ENCODE data around the gene NPHP1. TPM values are rescaled to one million over a fixed set of nuclear protein-coding genes. Genes with fewer than 3 reads are reported as not detected.
A peak's percentile ranks its signal among the peaks of the same experiment; 100 is the strongest.
"Not testable (repeated sequence)": the region's sequence is repeated elsewhere in the genome, so short reads cannot be mapped to it uniquely, and the experiment has no call there.

Gene NPHP1
- total RNA-seq, 2 donors from 2014 or later, result 5.2 to 9.7 TPM

GRCh38 chr2:110114831-110115255, 90.0 kb downstream of the NPHP1 start:
- Histone ChIP-seq H3K4me1 (replicated peaks) (peaks cover 13% of the 10 kb centered on the region), H3K4me3 (peak overlapping the region; percentile 43 to 52), H3K36me3 (no peaks in the 10 kb centered on the region), H3K27ac (peak overlapping the region; percentile 65 to 70), H3K27me3 (replicated peaks; ENCODE audit: insufficient read depth) (no peaks in the 10 kb centered on the region), H3K9me3 (no peaks in the 10 kb centered on the region)
- DNase-seq (ENCODE audit: low spot score), result no peak
- intact Hi-C loops (cut with DNase I), result no loop called here
- 78% methylated on average over 14 of the region's 14 CpGs for WGBS
- TF ChIP-seq CTCF (IDR thresholded peaks at IDR 0.05) (no peak), POLR2AphosphoS5 (IDR thresholded peaks at IDR 0.05) (no peak), POLR2A (IDR thresholded peaks at IDR 0.05) (no peak)

GRCh38 chr2:110113961-110114591, 90.7 kb downstream of the NPHP1 start:
- no peaks in the 10 kb centered on the region for H3K9me3 ChIP-seq
- H3K27ac ChIP-seq, result peak overlapping the region in 1 of 2 donors; percentile 30
- TF ChIP-seq POLR2AphosphoS5 (IDR thresholded peaks at IDR 0.05) (no peak), CTCF (IDR thresholded peaks at IDR 0.05) (peak in 2 of 4 experiments; percentile 18 to 45)
- no peaks in the 10 kb centered on the region for H3K36me3 ChIP-seq
- H3K4me3 ChIP-seq, result peak overlapping the region in 1 of 2 donors; percentile 52
- intact Hi-C loops (cut with DNase I), result no loop called here
- 76% methylated on average over 7 of the region's 8 CpGs for WGBS
- no peak for DNase-seq (ENCODE audit: low spot score)
- peaks cover 6% of the 10 kb centered on the region for H3K4me1 ChIP-seq (replicated peaks)
- H3K27me3 ChIP-seq (replicated peaks; ENCODE audit: insufficient read depth), result no peaks in the 10 kb centered on the region

DNA sequence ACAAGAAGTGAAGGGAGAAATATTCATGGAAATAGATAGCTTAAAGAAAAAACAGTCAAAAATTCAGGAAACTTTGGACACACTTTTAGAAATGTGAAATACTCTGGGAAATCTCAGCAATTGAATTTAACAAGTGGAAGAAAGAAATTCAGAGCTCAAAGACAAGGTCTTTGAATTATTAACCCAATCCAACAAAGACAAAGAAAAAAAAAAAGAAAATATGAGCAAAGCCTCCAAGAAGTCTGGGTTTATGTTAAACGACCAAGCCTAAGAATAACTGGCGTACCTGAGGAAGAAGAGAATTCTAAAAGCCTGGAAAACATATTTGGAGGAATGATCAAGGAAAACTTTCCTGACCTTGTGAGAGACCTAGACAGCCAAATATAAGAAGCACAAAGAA, 96.5 kb downstream of the NPHP1 start:
- H3K27ac ChIP-seq; H3K9me3 ChIP-seq; H3K4me3 ChIP-seq; H3K36me3 ChIP-seq; H3K27me3 ChIP-seq (replicated peaks; ENCODE audit: insufficient read depth); DNase-seq (ENCODE audit: low spot score); H3K4me1 ChIP-seq (replicated peaks); intact Hi-C loops (cut with DNase I): not testable (repeated sequence)
- WGBS, result 90% methylated on average over 2 of the region's 2 CpGs

DNA sequence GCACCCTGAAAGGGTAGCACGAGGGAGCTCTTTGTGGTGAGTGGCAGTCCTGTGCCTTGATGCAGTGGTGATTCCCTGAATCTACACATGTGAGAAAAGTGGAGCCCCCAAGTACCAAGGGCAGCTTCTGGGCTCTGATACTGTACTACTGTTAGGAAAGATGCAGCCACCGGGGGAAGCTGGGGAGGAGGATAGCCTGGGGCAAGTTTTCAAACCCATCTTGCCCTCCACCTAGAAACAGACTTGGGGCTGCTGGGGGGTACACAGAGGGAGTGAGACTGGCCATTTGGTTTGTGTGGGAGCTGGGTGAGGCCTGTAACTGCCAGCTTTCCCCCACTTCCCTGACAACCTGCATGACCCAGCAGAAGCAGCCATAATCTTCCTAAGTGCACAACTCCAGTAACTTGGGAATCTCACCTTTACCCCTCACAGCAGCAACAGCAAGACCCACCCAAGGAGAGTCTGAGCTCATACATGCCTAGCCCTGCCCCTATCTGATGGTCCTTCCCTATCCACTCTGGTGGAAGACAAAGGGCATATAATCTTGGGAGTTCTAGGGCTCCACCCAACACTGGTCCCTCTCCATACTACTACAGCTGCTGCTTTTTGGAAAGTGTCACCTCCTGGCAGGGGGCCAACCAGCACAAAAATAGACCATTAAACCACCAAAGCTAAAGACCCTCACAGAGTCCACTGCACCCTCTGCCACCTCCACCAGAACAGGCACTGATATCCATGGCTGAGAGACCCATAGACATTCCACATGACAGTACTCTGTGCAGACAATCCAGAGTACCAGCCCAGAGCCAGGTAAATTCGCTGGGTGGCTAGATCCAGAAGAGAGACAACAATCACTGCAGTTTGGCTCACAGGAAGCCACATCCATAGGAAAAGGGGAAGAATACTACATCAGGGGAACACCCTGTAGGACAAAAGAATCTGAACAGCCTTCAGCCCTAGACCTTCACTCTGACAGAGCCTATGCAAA, 97.4 kb downstream of the NPHP1 start:
- 90% methylated on average over 3 of the region's 3 CpGs for WGBS
- H3K4me3 ChIP-seq, result no peak overlapping the region
- no peaks in the 10 kb centered on the region for H3K9me3 ChIP-seq
- H3K27ac ChIP-seq, result peak overlapping the region in 1 of 2 donors; percentile 49
- no peak for DNase-seq (ENCODE audit: low spot score)
- no peaks in the 10 kb centered on the region for H3K36me3 ChIP-seq
- H3K4me1 ChIP-seq (replicated peaks), result no peaks in the 10 kb centered on the region
- intact Hi-C loops (cut with DNase I), result no loop called here
- H3K27me3 ChIP-seq (replicated peaks; ENCODE audit: insufficient read depth), result no peaks in the 10 kb centered on the region
- TF ChIP-seq CTCF (IDR thresholded peaks at IDR 0.05) (no peak), POLR2AphosphoS5 (IDR thresholded peaks at IDR 0.05) (no peak), POLR2A (IDR thresholded peaks at IDR 0.05) (no peak)

- no peaks in the 10 kb centered on the region for H3K36me3 ChIP-seq
- intact Hi-C loops (cut with DNase I), result no loop called here
- peaks cover 6% of the 10 kb centered on the region for H3K4me1 ChIP-seq (replicated peaks)
- no peak overlapping the region for H3K4me3 ChIP-seq
- no peaks in the 10 kb centered on the region for H3K9me3 ChIP-seq
- whole genome bisulfite sequencing, result 46% methylated on average over 6 of the region's 6 CpGs
- peak overlapping the region in 1 of 2 donors; percentile 49 for H3K27ac ChIP-seq
- peak; percentile 76 for DNase-seq (ENCODE audit: low spot score)
- TF ChIP-seq POLR2A (IDR thresholded peaks at IDR 0.05) (no peak), POLR2AphosphoS5 (IDR thresholded peaks at IDR 0.05) (peak; percentile 73), CTCF (IDR thresholded peaks at IDR 0.05) (no peak)
- no peaks in the 10 kb centered on the region for H3K27me3 ChIP-seq (replicated peaks; ENCODE audit: insufficient read depth)
Measured at GRCh38 chr2:110106642-110107041, 98.2 kb downstream of the NPHP1 start.

All from prostate gland (tissue), 2 donors.